Esophagus muscularis mucosa (tissue), 4 donors: ENCODE data around the gene HYAL1.

Source experiments
- EP300 ChIP-seq: sonication (generic); formaldehyde crosslinking; IDR thresholded peaks from one replicate; pipeline ENCODE4 v1.6.1; 2017; ENCODE audit warnings: antibody characterized with exemption
- POLR2A ChIP-seq: fragments of 450-650 bp; IDR thresholded peaks from one replicate; pipeline ENCODE4 v1.6.1; 2017; ENCODE audit warnings: antibody characterized with exemption, moderate library complexity, mild to moderate bottlenecking, low read depth
- POLR2AphosphoS5 ChIP-seq, 2 donors: sonication (generic); formaldehyde crosslinking; IDR thresholded peaks; one replicate each; pipeline ENCODE4 v1.6.1; 2017; ENCODE audit warnings: antibody characterized with exemption in 2 of 2
- TF ChIP-seq, protein P1 (sequence below), 3 experiments: fragments of 200-600 bp in 2 of 3; fragments of 450-650 bp in 1 of 3; sonication (generic) in 2 of 3; IDR thresholded peaks; one replicate each; pipeline ENCODE4 v1.5.1; 2017 to 2019; ENCODE audit warnings: antibody characterized with exemption in 3 of 3, mild to moderate bottlenecking in 2 of 3, moderate library complexity in 1 of 3

DNA sequence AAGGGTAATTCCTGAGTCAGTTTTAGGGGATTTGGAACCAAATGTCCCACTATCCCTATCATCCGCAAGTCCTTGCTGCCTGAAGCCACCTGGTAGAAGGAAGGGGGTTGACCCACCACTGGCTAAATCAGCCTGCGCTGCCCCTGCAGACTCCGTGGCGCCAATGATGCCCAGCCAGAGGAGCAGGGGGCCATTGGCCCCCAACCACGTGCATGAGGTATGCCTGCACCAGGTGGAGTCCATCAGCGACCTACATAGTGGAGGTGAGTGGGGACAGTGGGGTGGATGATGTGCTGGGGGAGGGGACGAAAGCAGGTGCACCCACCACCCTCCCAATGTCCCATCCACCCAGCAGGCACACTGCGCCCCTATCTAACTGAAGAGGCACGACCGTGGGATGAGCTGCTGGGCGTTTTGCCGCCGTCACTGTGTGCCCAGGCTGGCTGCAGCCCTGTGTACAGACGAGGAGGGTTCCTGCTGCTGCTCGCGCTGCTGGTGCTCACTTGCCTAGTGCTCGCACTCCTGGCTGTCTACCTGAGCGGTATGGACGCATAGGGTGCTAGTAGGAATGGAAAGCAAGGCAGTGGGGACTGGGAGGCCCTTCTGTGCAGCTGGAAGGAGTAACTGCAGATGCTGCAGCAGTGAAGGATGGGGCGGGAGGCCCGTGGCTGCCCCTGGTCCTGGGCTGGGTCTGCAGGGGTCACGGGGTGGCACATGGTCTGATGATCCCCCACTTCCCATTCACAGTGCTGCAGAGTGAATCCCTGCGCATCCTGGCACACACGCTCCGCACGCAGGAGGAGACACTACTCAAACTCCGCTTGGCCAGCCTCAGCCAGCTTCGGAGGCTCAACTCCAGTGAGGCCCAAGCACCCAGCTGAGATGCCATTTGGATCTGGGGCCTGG, 16.8 kb downstream of the HYAL1 start:
- TF ChIP-seq, protein P1, sequence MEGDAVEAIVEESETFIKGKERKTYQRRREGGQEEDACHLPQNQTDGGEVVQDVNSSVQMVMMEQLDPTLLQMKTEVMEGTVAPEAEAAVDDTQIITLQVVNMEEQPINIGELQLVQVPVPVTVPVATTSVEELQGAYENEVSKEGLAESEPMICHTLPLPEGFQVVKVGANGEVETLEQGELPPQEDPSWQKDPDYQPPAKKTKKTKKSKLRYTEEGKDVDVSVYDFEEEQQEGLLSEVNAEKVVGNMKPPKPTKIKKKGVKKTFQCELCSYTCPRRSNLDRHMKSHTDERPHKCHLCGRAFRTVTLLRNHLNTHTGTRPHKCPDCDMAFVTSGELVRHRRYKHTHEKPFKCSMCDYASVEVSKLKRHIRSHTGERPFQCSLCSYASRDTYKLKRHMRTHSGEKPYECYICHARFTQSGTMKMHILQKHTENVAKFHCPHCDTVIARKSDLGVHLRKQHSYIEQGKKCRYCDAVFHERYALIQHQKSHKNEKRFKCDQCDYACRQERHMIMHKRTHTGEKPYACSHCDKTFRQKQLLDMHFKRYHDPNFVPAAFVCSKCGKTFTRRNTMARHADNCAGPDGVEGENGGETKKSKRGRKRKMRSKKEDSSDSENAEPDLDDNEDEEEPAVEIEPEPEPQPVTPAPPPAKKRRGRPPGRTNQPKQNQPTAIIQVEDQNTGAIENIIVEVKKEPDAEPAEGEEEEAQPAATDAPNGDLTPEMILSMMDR (IDR thresholded peaks at IDR 0.05): no peak
- TF ChIP-seq POLR2AphosphoS5 (IDR thresholded peaks at IDR 0.05) (no peak), POLR2A (no peak), EP300 (no peak)
